ENCODE data around the gene SLC35B2. TPM values are rescaled to one million over a fixed set of nuclear protein-coding genes. Genes with fewer than 3 reads are reported as not detected.

Gene SLC35B2
- total and polyA plus RNA-seq, 10 of the 15 experiments (the other 5 are each of a cell fraction or from before 2014, with no cell fraction given): 11.3 to 45.4 (median 33.8) TPM

GRCh38 chr6:44234101-44235025, 23.0 kb downstream of the SLC35B2 start:
- in situ Hi-C loops (cut with MboI): loop anchor here (5.0 to 10.0 kb wide), 2 partner anchors 62 to 130 kb away; no protein-coding TSS in a partner anchor
- TF ChIP-seq SKIL (IDR thresholded peaks at IDR 0.05; ENCODE audit: low read depth, poor library complexity, severe bottlenecking) (no peak), CEBPB (IDR thresholded peaks at IDR 0.05; ENCODE audit: borderline replicate concordance in 1 of 2, low read depth in 2 of 2, low read length in 2 of 2) (no peak), LARP7 (IDR thresholded peaks at IDR 0.05) (no peak), BHLHE40 (IDR thresholded peaks at IDR 0.05; ENCODE audit: borderline replicate concordance in 1 of 2, low read depth in 2 of 2, low read length in 1 of 2) (0 out of 4 replicates have a peak, but pooled peaks have one; percentile 4 to 16), CUX1 (IDR thresholded peaks at IDR 0.05; ENCODE audit: insufficient replicate concordance, low read depth, low read length) (no peak), RELA (IDR thresholded peaks at IDR 0.05; ENCODE audit: borderline replicate concordance, partially characterized antibody) (no peak), ZNF24 (IDR thresholded peaks at IDR 0.05) (no peak), PAX5 (IDR thresholded peaks at IDR 0.05; ENCODE audit: borderline replicate concordance, low read depth, low read length) (no peak), SMC3 (IDR thresholded peaks at IDR 0.05; ENCODE audit: borderline replicate concordance, low read length) (peak; percentile 75), ATF2 (IDR thresholded peaks at IDR 0.05; ENCODE audit: low read length) (no peak), YY1 (IDR thresholded peaks at IDR 0.05; ENCODE audit: low read depth, low read length) (peak; percentile 27; the same call in 1 of the 2 replicates), RB1 (IDR thresholded peaks at IDR 0.05; ENCODE audit: borderline replicate concordance) (no peak), TARDBP (IDR thresholded peaks at IDR 0.05; ENCODE audit: borderline replicate concordance) (no peak)

More at GRCh38 chr6:44234101-44235025, 23.0 kb downstream of the SLC35B2 start:
- Histone ChIP-seq H3K4me1 (ENCODE audit: control insufficient read depth, insufficient read depth, low read length) (peaks cover 8% of the 10 kb centered on the region), H4K20me1 (ENCODE audit: control insufficient read depth, insufficient read depth) (no peaks in the 10 kb centered on the region), H3K36me3 (ENCODE audit: control insufficient read depth in 2 of 2, insufficient read depth in 2 of 2, low read length in 1 of 2) (peaks cover 4 to 19% of the 10 kb centered on the region in 2 experiments; a peak in 3 of 4 replicates), H3K4me2 (ENCODE audit: control insufficient read depth, insufficient read depth) (no peak overlapping the region), H3K4me3 (no peak overlapping the region), H3K27ac (ENCODE audit: control insufficient read depth, insufficient read depth) (no peak overlapping the region), H3K9ac (ENCODE audit: control insufficient read depth, insufficient read depth, low read length) (no peak overlapping the region), H3K79me2 (ENCODE audit: control insufficient read depth, insufficient read depth, low read length) (no peaks in the 10 kb centered on the region), H3K27me3 (replicated peaks in 1 of 2; ENCODE audit: control insufficient read depth in 2 of 2, insufficient read depth in 2 of 2, low read length in 1 of 2) (no peaks in the 10 kb centered on the region), H2AFZ (ENCODE audit: control insufficient read depth, low read depth, low read length) (no peak overlapping the region), H3K9me3 (replicated peaks; ENCODE audit: control insufficient read depth, insufficient read depth, low read length) (no peaks in the 10 kb centered on the region)
- intact Hi-C loops (cut with micrococcal nuclease; ENCODE audit: unreplicated experiment): loop anchor here (1.0 kb wide), 1 partner anchor 138 kb away; no protein-coding TSS in a partner anchor
- ChIA-PET POLR2A (interaction anchor here (0.6 to 4.4 kb wide), 3 partner anchors 9 to 11 kb away, joined by 3 to 27 read pairs (median 5); no protein-coding TSS in a partner anchor), RAD21 (ENCODE audit: unreplicated experiment) (interaction anchor here (0.9 to 4.8 kb wide), 6 partner anchors 10 to 65 kb away, joined by 3 to 29 read pairs (median 8); partner anchors contain the start of gene SLC29A1), SMC1A (ENCODE audit: uncharacterized antibody, unreplicated experiment) (interaction anchor here (0.7 to 3.5 kb wide), 11 partner anchors 10 to 138 kb away, joined by 3 to 26 read pairs (median 4); partner anchors contain the start of gene SLC35B2), CTCF (interaction anchor here (0.5 to 6.4 kb wide), 24 partner anchors 11 to 138 kb away, joined by 3 to 117 read pairs (median 5); partner anchors contain the start of genes AARS2, HSP90AB1 and SLC29A1)
- FAIRE-seq (no peak), DNase-seq (ENCODE audit: low read depth, low spot score) (no peak), ATAC-seq (peak; percentile 56)
- WGBS (ENCODE audit: insufficient coverage, insufficient replicate concordance, low lambda C conversion rate, missing lambda C conversion rate): 91% methylated on average over 5 of the region's 5 CpGs
- BruUV-seq (replicated peaks): no TSS peak

Measured in GM12878 (cell line).